ENCODE results near the gene RBPMS2. TPM values are rescaled to one million over a fixed set of nuclear protein-coding genes. Genes with fewer than 3 reads are reported as not detected.

The RBPMS2 gene
- total RNA-seq = not detected

DNA sequence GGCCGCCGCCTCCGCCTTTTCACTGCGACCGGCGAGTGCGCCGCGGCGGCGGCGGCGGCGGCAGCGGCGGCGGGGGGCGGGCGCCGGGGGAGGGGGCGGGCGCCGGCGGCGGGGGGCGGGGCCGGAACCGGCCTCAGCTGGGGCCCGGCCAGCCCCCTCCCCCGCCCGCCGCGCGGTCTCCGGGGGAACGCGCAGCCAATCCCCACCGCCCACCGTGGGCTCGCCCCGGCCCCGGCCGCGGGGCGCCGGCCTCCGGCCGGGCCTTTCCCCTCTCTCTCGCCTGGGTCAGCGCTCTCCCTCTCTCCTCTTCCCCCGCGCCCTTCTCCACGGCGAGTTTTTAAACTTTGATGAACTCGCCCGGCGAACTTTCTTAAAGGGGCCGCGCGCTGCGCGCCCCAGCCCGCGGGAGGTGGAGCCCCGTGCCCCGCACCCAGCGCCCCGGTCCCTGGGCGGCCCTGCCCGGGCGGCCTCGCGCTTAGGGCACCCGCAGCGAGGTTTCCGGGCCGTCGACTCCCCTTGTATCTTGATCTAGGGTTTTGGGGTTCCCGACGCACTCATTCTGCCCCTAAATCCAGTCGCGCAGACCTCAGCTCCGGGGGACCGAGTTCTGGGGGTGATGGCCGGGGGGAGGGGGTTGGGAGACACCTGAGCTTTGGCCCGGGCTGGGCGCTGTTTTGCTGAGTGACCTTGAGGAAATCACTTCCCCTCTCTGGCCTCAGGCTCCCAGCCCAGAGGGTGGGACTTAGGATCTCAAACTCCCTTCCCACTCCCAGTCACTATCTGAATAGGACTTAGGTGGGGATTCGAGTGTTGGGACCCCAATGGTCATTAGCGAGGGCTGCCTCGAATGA lies at the start of gene RBPMS2:
RBPMS2 (minus strand) TSS at position 39 of the 851 bp plus-strand sequence. CDS start 270 bp downstream, outside the sequence.

Small RNA genes lying within 50 kb of the gene (small RNA-seq; reads per million reads assigned to genes)
- not detected for gene AC100830.2 (ENCODE audit: low replicate concordance)
- gene MIR1272 (ENCODE audit: low replicate concordance) = not detected

Other genes starting within 250 kb of the RBPMS2 start
- 3.8 TPM for gene PIF1, start 50.1 kb upstream of the RBPMS2 start, total RNA-seq
- gene PLEKHO2, start 66.3 kb upstream of the RBPMS2 start, total RNA-seq = 6.3 TPM
- 27.2 TPM for gene ANKDD1A, start 136.3 kb upstream of the RBPMS2 start, total RNA-seq
- 52.9 TPM for gene SPG21, start 214.3 kb upstream of the RBPMS2 start, total RNA-seq